Measurements from ENCODE around the gene NAA38. TPM values are rescaled to one million over a fixed set of nuclear protein-coding genes. Genes with fewer than 3 reads are reported as not detected.
"Not testable (repeated sequence)": the region's sequence is repeated elsewhere in the genome, so short reads cannot be mapped to it uniquely, and the experiment has no call there.

NAA38 gene
- total RNA-seq, 6 experiments from 2014 or later = 27.2 to 43.0 (median 30.8) TPM

- H3K4me1 ChIP-seq = no peaks in the 10 kb centered on the region
- no peaks in the 10 kb centered on the region for H3K9me3 ChIP-seq
- no peak overlapping the region for H3K4me3 ChIP-seq
- no peaks in the 10 kb centered on the region for H3K27me3 ChIP-seq
- intact Hi-C loops (cut with DNase I) = no loop called here
- 75% methylated on average over 2 of the region's 2 CpGs for WGBS (ENCODE audit: insufficient coverage, low coverage, low lambda C conversion rate, missing lambda C conversion rate)
- no peak overlapping the region for H3K27ac ChIP-seq
- TF ChIP-seq CTCF (IDR thresholded peaks at IDR 0.05) = no peak
- no peak for TF ChIP-seq POLR2A (IDR thresholded peaks at IDR 0.05)
- DNase-seq (no peak), ATAC-seq (no peak)
- no peaks in the 10 kb centered on the region for H3K36me3 ChIP-seq
Measured at GRCh38 chr17:7875804-7876370, 18.5 kb upstream of the NAA38 start.

GRCh38 chr17:7873051-7873450 lies 15.7 kb upstream of the NAA38 start:
- no peak for DNase-seq
- no peaks in the 10 kb centered on the region for H3K4me1 ChIP-seq
- WGBS (ENCODE audit: insufficient coverage, low coverage, low lambda C conversion rate, missing lambda C conversion rate) = 75% methylated on average over 4 of the region's 4 CpGs

DNA sequence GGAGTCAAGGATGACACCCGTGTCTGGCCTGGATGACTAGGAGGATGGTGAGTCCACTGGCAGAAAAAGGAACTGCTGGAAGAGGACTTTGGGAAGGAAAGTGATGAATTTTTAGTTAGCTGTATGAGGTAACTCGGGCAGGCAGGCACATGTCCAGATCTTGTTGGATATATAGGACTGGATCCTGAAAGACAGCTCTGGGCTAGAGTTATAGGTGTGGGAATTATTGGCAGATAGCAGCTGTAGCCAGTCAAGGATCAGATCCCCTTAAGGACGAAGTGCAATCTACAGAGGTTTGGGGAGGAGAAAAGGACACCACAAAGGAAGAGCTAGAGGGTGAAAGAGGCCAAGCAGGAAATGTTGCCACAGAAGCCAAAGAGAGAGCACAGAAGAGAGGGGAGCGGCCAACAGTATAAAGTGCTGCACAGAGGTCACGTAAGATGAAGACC lies 10.5 kb upstream of the NAA38 start:
- ATAC-seq = no peak
- no peaks in the 10 kb centered on the region for H3K9me3 ChIP-seq
- TF ChIP-seq POLR2A (IDR thresholded peaks at IDR 0.05) (no peak), CTCF (IDR thresholded peaks at IDR 0.05) (no peak)
- DNase-seq = no peak
- 56% methylated on average over 5 of the region's 5 CpGs for WGBS (ENCODE audit: insufficient coverage, low coverage, low lambda C conversion rate, missing lambda C conversion rate)
- H3K27ac ChIP-seq = no peak overlapping the region
- intact Hi-C loops (cut with DNase I) = no loop called here
- no peaks in the 10 kb centered on the region for H3K36me3 ChIP-seq
- H3K27me3 ChIP-seq = no peaks in the 10 kb centered on the region
- peaks cover 0 to 5% (median 2%) of the 10 kb centered on the region in 4 donors for H3K4me1 ChIP-seq
- no peak overlapping the region for H3K4me3 ChIP-seq

More at GRCh38 chr17:7873051-7873450, 15.7 kb upstream of the NAA38 start:
- no peaks in the 10 kb centered on the region for H3K9me3 ChIP-seq
- intact Hi-C loops (cut with DNase I) = no loop called here
- no peak for ATAC-seq
- no peaks in the 10 kb centered on the region for H3K27me3 ChIP-seq
- H3K27ac ChIP-seq = no peak overlapping the region
- no peaks in the 10 kb centered on the region for H3K36me3 ChIP-seq
- TF ChIP-seq CTCF (IDR thresholded peaks at IDR 0.05) (no peak), POLR2A (IDR thresholded peaks at IDR 0.05) (no peak)
- H3K4me3 ChIP-seq = no peak overlapping the region

DNA sequence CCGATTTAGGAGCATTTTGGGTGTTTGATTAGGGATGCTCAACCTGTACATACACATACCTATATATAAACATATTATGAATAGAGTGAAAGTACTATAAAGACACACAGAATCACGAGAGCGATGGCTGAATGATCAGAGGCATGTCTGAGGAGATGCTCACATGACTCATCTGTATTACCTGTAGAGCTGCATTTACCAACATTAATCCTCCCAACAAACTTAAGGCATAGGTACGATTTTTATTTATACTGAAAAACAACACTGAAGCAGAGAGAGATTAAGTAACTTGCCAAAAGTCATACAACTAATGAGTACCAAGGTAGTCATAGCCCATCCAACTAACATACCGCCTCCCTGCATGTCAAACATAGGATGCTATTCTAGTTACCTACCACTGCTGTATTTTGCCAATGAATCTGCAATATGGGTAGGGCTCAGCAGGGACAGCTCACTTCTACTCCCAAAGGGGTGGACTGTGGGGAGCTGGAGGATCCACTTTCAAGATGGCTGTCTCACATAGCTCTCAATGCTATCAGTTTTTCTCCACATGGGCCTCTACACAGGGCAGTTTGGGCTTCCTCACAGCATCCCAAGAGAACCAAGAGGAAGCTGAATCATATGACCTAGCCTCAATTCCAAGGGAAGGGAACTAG lies 7.8 kb upstream of the NAA38 start:
- Histone ChIP-seq H3K9me3 (no peaks in the 10 kb centered on the region), H3K27me3 (no peaks in the 10 kb centered on the region), H3K4me1 (peaks cover 0 to 8% (median 3%) of the 10 kb centered on the region in 4 donors), H3K27ac (no peak overlapping the region), H3K4me3 (no peak overlapping the region), H3K36me3 (no peaks in the 10 kb centered on the region)
- DNase-seq = no peak
- 86% methylated on average over 5 of the region's 5 CpGs for WGBS (ENCODE audit: insufficient coverage, low coverage, low lambda C conversion rate, missing lambda C conversion rate)
- no peak for ATAC-seq
- no peak for TF ChIP-seq POLR2A (IDR thresholded peaks at IDR 0.05)
- TF ChIP-seq CTCF (IDR thresholded peaks at IDR 0.05) = no peak
- intact Hi-C loops (cut with DNase I) = loop anchor here in 1 of 2 donors (5.0 kb wide), 1 partner anchor 32 kb away; no protein-coding TSS in a partner anchor

GRCh38 chr17:7864384-7864783 lies 7.0 kb upstream of the NAA38 start:
- intact Hi-C loops (cut with DNase I) = loop anchor here in 1 of 2 donors (5.0 kb wide), 1 partner anchor 33 kb away; no protein-coding TSS in a partner anchor
- 88% methylated on average over 1 of the region's 5 CpGs for WGBS (ENCODE audit: insufficient coverage, low coverage, low lambda C conversion rate, missing lambda C conversion rate)
- not testable (repeated sequence) for ATAC-seq

More at GRCh38 chr17:7864384-7864783, 7.0 kb upstream of the NAA38 start:
- not testable (repeated sequence) for H3K36me3 ChIP-seq, H3K4me3 ChIP-seq, DNase-seq, H3K27me3 ChIP-seq, H3K9me3 ChIP-seq, H3K27ac ChIP-seq, H3K4me1 ChIP-seq

Measured in right lobe of liver (tissue), 6 donors.